HepG2 (cell line): ENCODE results near the gene RUNX2.

Experiments used
- JUNB ChIP-seq: sonication (generic); formaldehyde crosslinking; IDR thresholded peaks from 2 replicates; pipeline ENCODE4 v1.8.0; 2022; ENCODE audit warnings: missing genetic modification reagents, mild to moderate bottlenecking, borderline replicate concordance
- KLF12 ChIP-seq: sonication (generic); formaldehyde crosslinking; IDR thresholded peaks from 2 replicates; pipeline ENCODE4 v1.4.0; 2020; ENCODE audit warnings: missing genetic modification reagents, borderline replicate concordance
- MTA1 ChIP-seq: sonication (generic); formaldehyde crosslinking; IDR thresholded peaks from 2 replicates; pipeline ENCODE4 v1.4.0; 2020; ENCODE audit warnings: missing genetic modification reagents, mild to moderate bottlenecking, borderline replicate concordance
- PHB2 ChIP-seq: fragments of 450-650 bp; IDR thresholded peaks from 2 replicates; pipeline ENCODE4 v1.6.1; 2018; ENCODE audit not compliant: partially characterized antibody
- SALL1 ChIP-seq: sonication (generic); formaldehyde crosslinking; IDR thresholded peaks from 2 replicates; pipeline ENCODE4 v1.8.0; 2022; ENCODE audit warnings: mild to moderate bottlenecking, missing genetic modification reagents
- SMAD3 ChIP-seq: sonication (generic); formaldehyde crosslinking; IDR thresholded peaks from 2 replicates; pipeline ENCODE4 v1.4.0; 2020; ENCODE audit warnings: missing genetic modification reagents
- TAF1 ChIP-seq: sonication (generic); formaldehyde crosslinking; IDR thresholded peaks from 2 replicates; pipeline ENCODE4 v1.4.0; 2020; ENCODE audit warnings: missing genetic modification reagents
- TARDBP ChIP-seq: sonication (generic); formaldehyde crosslinking; IDR thresholded peaks from 2 replicates; pipeline ENCODE4 v1.8.0; 2022; ENCODE audit warnings: mild to moderate bottlenecking, missing genetic modification reagents
- ZBTB7A ChIP-seq: sonication (generic); formaldehyde crosslinking; IDR thresholded peaks from 2 replicates; pipeline ENCODE4 v1.8.0; 2022; ENCODE audit warnings: mild to moderate bottlenecking, missing genetic modification reagents
- ZNF260 ChIP-seq: sonication (generic); formaldehyde crosslinking; IDR thresholded peaks from 2 replicates; pipeline ENCODE4 v1.4.0; 2020; ENCODE audit warnings: missing genetic modification reagents, low read depth, mild to moderate bottlenecking, borderline replicate concordance
- ZSCAN29 ChIP-seq: sonication (generic); formaldehyde crosslinking; conservative IDR thresholded peaks from 2 replicates; pipeline ENCODE4 v1.4.0; 2020; ENCODE audit warnings: mild to moderate bottlenecking, missing genetic modification reagents
- ZSCAN5A ChIP-seq: sonication (generic); formaldehyde crosslinking; IDR thresholded peaks from 2 replicates; pipeline ENCODE4 v1.8.0; 2022; ENCODE audit warnings: mild to moderate bottlenecking, missing genetic modification reagents, borderline replicate concordance

GRCh38 chr6:45415788-45416518, 87.8 kb downstream of the RUNX2 start:
- TF ChIP-seq ZBTB7A (CRISPR knock-in tag) = no peak
- no peak for TF ChIP-seq PHB2
- TF ChIP-seq KLF12 (CRISPR knock-in tag) = no peak
- no peak for TF ChIP-seq ZSCAN29 (CRISPR knock-in tag)
- TF ChIP-seq ZSCAN5A (CRISPR knock-in tag) = no peak
- no peak for TF ChIP-seq SALL1
- TF ChIP-seq JUNB (CRISPR knock-in tag) = no peak
- no peak for TF ChIP-seq MTA1
- TF ChIP-seq TAF1 (CRISPR knock-in tag) = no peak
- no peak for TF ChIP-seq TARDBP (CRISPR knock-in tag)
- no peak for TF ChIP-seq SMAD3 (CRISPR knock-in tag)
- no peak for TF ChIP-seq ZNF260 (CRISPR knock-in tag)
